Left ventricle myocardium superior (tissue), 1 donor: ENCODE results near the gene STAT1. TPM values are rescaled to one million over a fixed set of nuclear protein-coding genes. Genes with fewer than 3 reads are reported as not detected.
"Not testable (repeated sequence)": the region's sequence is repeated elsewhere in the genome, so short reads cannot be mapped to it uniquely, and the experiment has no call there.

Experiments
- ATAC-seq: fragments of 200-7000 bp; cut with Tn5 transposase; one replicate; pipeline ENCODE4 v1.9.1; 2020; ENCODE audit warnings: mild to moderate bottlenecking, moderate library complexity
- DNase-seq: peaks from one replicate; pipeline ENCODE4 v3.0.0-alpha.2; 2020
- intact Hi-C: fragments of 100-400 bp; cut with micrococcal nuclease; formaldehyde crosslinking; loops from one replicate; pipeline ENCODE4 v1.11.0; 2022
- total RNA-seq: library from RNA; stranded (reverse); fragmentation: NEBNext Ultra II Directional; extraction: Animal tissue kit (Norgen Biotek cat#: 25700); gene quantifications from one replicate; pipeline ENCODE4 v1.2.1, GENCODE V29; 2021
- donor health status: DM: no; HTN: yes; CAD: no; lungs with severe emphysema.

Gene STAT1
- total RNA-seq, 1 donor from 2014 or later, result 38.3 TPM

GRCh38 chr2:190972213-190972612, 41.8 kb downstream of the STAT1 start:
- intact Hi-C loops, result no loop called here
- DNase-seq, result no peak
- ATAC-seq, result no peak

- intact Hi-C loops, result no loop called here
- DNase-seq (no peak), ATAC-seq (no peak)
Measured at GRCh38 chr2:190970873-190971506, 43.0 kb downstream of the STAT1 start.

GRCh38 chr2:190970160-190970559, 43.8 kb downstream of the STAT1 start:
- intact Hi-C loops, result no loop called here

GRCh38 chr2:190968522-190968921, 45.4 kb downstream of the STAT1 start:
- intact Hi-C loops, result no loop called here
- DNase-seq, result no peak
- ATAC-seq, result no peak

More at GRCh38 chr2:190970160-190970559, 43.8 kb downstream of the STAT1 start:
- DNase-seq, result no peak
- no peak for ATAC-seq

- DNase-seq, result no peak
- ATAC-seq, result no peak
- intact Hi-C loops, result no loop called here
Measured at GRCh38 chr2:190965580-190966222, 48.3 kb downstream of the STAT1 start.

- intact Hi-C loops, result no loop called here
- no peak for DNase-seq
- no peak for ATAC-seq
Measured at GRCh38 chr2:190964170-190964795, 49.7 kb downstream of the STAT1 start.

- DNase-seq, result no peak
- intact Hi-C loops, result no loop called here
- no peak for ATAC-seq
Measured at GRCh38 chr2:190963088-190963487, 50.9 kb downstream of the STAT1 start.

GRCh38 chr2:190961918-190962487, 52.0 kb downstream of the STAT1 start:
- no peak for DNase-seq
- intact Hi-C loops, result no loop called here
- ATAC-seq, result peak; percentile 58

- intact Hi-C loops, DNase-seq, ATAC-seq: not testable (repeated sequence)
Measured at GRCh38 chr2:190961117-190961516, 52.9 kb downstream of the STAT1 start.

GRCh38 chr2:190959911-190960788, 53.8 kb downstream of the STAT1 start:
- intact Hi-C loops, result no loop called here
- DNase-seq (no peak), ATAC-seq (no peak)

GRCh38 chr2:190953257-190953656, 60.7 kb downstream of the STAT1 start:
- ATAC-seq (no peak), DNase-seq (no peak)
- intact Hi-C loops, result no loop called here

GRCh38 chr2:190950566-190950991, 63.4 kb downstream of the STAT1 start:
- DNase-seq, result no peak
- intact Hi-C loops, result no loop called here
- ATAC-seq, result no peak

GRCh38 chr2:190948671-190949070, 65.3 kb downstream of the STAT1 start:
- ATAC-seq, result peak; percentile 75
- no peak for DNase-seq
- intact Hi-C loops, result no loop called here

- intact Hi-C loops, result no loop called here
- DNase-seq (no peak), ATAC-seq (peak; percentile 73)
Measured at GRCh38 chr2:190947711-190948251, 66.2 kb downstream of the STAT1 start.

GRCh38 chr2:190947141-190947540, 66.8 kb downstream of the STAT1 start:
- intact Hi-C loops, result no loop called here
- ATAC-seq (no peak), DNase-seq (no peak)

GRCh38 chr2:190943706-190944105, 70.3 kb downstream of the STAT1 start:
- intact Hi-C loops, result no loop called here
- ATAC-seq (no peak), DNase-seq (no peak)

- DNase-seq, result no peak
- intact Hi-C loops, result no loop called here
- ATAC-seq, result no peak
Measured at GRCh38 chr2:190942697-190943096, 71.3 kb downstream of the STAT1 start.

GRCh38 chr2:190941571-190941970, 72.4 kb downstream of the STAT1 start:
- DNase-seq, result no peak
- no peak for ATAC-seq
- intact Hi-C loops, result no loop called here

- ATAC-seq (no peak), DNase-seq (no peak)
- intact Hi-C loops, result no loop called here
Measured at GRCh38 chr2:190940454-190940853, 73.5 kb downstream of the STAT1 start.
